ENCODE measurements around the gene TEP1. TPM values are rescaled to one million over a fixed set of nuclear protein-coding genes. Genes with fewer than 3 reads are reported as not detected.
A peak's percentile ranks its signal among the peaks of the same experiment; 100 is the strongest.

Gene TEP1
- total and polyA plus RNA-seq, 2 of the 13 experiments (the other 11 are each of a cell fraction or from before 2014, with no cell fraction given), result 11.0 to 12.8 TPM

DNA sequence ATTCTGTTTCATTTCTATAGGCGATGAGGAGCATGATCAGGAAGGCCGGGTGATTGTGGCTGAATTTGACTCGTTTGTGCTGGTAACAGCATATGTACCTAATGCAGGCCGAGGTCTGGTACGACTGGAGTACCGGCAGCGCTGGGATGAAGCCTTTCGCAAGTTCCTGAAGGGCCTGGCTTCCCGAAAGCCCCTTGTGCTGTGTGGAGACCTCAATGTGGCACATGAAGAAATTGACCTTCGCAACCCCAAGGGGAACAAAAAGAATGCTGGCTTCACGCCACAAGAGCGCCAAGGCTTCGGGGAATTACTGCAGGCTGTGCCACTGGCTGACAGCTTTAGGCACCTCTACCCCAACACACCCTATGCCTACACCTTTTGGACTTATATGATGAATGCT lies 43.7 kb upstream of the TEP1 start (continued):
- TF ChIP-seq PHF21A (CRISPR knock-in tag; IDR thresholded peaks at IDR 0.05) (0 out of 2 replicates have a peak, but pooled peaks have one; percentile 20), NRL (CRISPR knock-in tag; IDR thresholded peaks at IDR 0.05; ENCODE audit: borderline replicate concordance) (0 out of 2 replicates have a peak, but pooled peaks have one; percentile 36), POLR2AphosphoS2 (IDR thresholded peaks at IDR 0.05; ENCODE audit: low read depth, low read length) (no peak), RBM22 (optimal IDR thresholded peaks at IDR 0.05; ENCODE audit: low read length) (peak; percentile 29)
- TF ChIP-seq, protein P1, sequence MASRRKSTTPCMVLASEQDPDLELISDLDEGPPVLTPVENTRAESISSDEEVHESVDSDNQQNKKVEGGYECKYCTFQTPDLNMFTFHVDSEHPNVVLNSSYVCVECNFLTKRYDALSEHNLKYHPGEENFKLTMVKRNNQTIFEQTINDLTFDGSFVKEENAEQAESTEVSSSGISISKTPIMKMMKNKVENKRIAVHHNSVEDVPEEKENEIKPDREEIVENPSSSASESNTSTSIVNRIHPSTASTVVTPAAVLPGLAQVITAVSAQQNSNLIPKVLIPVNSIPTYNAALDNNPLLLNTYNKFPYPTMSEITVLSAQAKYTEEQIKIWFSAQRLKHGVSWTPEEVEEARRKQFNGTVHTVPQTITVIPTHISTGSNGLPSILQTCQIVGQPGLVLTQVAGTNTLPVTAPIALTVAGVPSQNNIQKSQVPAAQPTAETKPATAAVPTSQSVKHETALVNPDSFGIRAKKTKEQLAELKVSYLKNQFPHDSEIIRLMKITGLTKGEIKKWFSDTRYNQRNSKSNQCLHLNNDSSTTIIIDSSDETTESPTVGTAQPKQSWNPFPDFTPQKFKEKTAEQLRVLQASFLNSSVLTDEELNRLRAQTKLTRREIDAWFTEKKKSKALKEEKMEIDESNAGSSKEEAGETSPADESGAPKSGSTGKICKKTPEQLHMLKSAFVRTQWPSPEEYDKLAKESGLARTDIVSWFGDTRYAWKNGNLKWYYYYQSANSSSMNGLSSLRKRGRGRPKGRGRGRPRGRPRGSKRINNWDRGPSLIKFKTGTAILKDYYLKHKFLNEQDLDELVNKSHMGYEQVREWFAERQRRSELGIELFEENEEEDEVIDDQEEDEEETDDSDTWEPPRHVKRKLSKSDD (CRISPR knock-in tag; IDR thresholded peaks at IDR 0.05; ENCODE audit: low read depth), result 0 out of 2 replicates have a peak, but pooled peaks have one; percentile 9

DNA sequence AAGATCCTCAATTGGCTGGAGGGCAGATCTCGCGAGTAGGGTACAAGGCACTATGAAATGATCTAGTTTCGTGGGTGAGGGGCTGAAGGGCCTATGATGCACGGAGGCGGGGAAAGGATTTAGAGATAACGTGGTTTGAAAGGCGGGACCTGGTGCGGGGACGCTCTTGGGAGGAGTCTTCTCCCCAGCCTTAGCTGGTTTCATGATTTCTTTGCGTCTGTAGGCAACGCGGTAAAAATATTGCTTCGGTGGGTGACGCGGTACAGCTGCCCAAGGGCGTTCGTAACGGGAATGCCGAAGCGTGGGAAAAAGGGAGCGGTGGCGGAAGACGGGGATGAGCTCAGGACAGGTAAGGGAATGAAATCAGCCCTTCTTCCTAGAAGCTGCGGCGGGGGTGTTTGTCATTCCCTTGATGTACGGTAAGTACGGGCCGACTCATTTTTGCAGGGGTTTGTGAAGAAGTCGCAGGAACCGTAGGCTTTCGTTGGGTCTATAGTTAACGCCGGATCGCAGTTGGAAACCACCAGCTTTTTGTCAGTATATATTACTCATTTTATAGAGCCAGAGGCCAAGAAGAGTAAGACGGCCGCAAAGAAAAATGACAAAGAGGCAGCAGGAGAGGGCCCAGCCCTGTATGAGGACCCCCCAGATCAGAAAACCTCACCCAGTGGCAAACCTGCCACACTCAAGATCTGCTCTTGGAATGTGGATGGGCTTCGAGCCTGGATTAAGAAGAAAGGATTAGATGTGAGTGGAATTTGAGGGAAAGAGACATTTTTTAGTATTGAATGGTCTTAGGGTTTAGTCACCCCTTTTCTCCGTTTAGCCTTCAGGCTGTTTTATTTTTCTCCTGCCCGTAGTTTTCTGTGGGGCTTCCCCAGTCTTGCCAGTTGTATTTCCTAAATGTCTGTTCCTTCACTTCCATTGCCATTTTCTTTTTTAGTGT lies 42.3 kb upstream of the TEP1 start:
- intact Hi-C loops (cut with micrococcal nuclease; ENCODE audit: unreplicated experiment) (loop anchor here (1.0 to 2.0 kb wide), 2 partner anchors 123 to 158 kb away; partner anchors contain the start of gene CCNB1IP1), in situ Hi-C loops (cut with HindIII; ENCODE audit: extremely low pct_ligation_motif_present, low pct_unique_long_range_greater_than_20kb) (loop anchor here (5.0 to 25.0 kb wide), 3 partner anchors 38 to 157 kb away; partner anchors contain the start of genes CCNB1IP1 and PARP2)
- BruUV-seq (replicated peaks), result TSS peak; percentile 85
- Histone ChIP-seq H3K27me3 (ENCODE audit: control insufficient read depth in 1 of 2, insufficient read depth in 2 of 2, low read length in 2 of 2) (no peaks in the 10 kb centered on the region; a peak in 1 of 5 replicates), H3K79me2 (ENCODE audit: insufficient read depth, low read length) (peaks cover 44% of the 10 kb centered on the region), H3K36me3 (replicated peaks in 1 of 2; ENCODE audit: control insufficient read depth in 1 of 2, insufficient read depth in 2 of 2, low read length in 2 of 2) (peaks cover 18 to 48% of the 10 kb centered on the region in 2 experiments), H4K20me1 (ENCODE audit: insufficient read depth, low read length) (no peaks in the 10 kb centered on the region), H3K4me2 (ENCODE audit: low read depth, low read length) (peak overlapping the region; percentile 95), H3K4me3 (replicated peaks in 1 of 3; ENCODE audit: insufficient read depth in 1 of 3, low read depth in 2 of 3, low read length in 3 of 3) (peak overlapping the region; percentile 88 to 92 (median 89)), H3K27ac (ENCODE audit: extremely low read length, insufficient read depth, low read length) (peak overlapping the region; percentile 94), H3K9me3 (ENCODE audit: low read length) (no peaks in the 10 kb centered on the region), H3K9ac (ENCODE audit: insufficient read depth, low read depth, low read length) (peak overlapping the region; percentile 91), H3K4me1 (ENCODE audit: insufficient read depth, low read length) (peaks cover 44% of the 10 kb centered on the region), H2AFZ (ENCODE audit: low read length) (no peak overlapping the region)
- POLR2A ChIA-PET, result interaction anchor here (0.7 to 4.0 kb wide), 29 partner anchors 8 to 1000 kb away, joined by 3 to 59 read pairs (median 7); partner anchors contain the start of genes CHD8, PARP2, PNP and RNASE4
- 2% methylated on average over 39 of the region's 39 CpGs for WGBS (ENCODE audit: low lambda C conversion rate)
- CTCF ChIA-PET (ENCODE audit: low intra/inter-chr PET ratio, low total read pairs), result no interaction called here
- ATAC-seq, result peak; percentile 74
- FAIRE-seq, result no peak
- no peak for DNase-seq (ENCODE audit: low spot score)
- TF ChIP-seq, protein P2, sequence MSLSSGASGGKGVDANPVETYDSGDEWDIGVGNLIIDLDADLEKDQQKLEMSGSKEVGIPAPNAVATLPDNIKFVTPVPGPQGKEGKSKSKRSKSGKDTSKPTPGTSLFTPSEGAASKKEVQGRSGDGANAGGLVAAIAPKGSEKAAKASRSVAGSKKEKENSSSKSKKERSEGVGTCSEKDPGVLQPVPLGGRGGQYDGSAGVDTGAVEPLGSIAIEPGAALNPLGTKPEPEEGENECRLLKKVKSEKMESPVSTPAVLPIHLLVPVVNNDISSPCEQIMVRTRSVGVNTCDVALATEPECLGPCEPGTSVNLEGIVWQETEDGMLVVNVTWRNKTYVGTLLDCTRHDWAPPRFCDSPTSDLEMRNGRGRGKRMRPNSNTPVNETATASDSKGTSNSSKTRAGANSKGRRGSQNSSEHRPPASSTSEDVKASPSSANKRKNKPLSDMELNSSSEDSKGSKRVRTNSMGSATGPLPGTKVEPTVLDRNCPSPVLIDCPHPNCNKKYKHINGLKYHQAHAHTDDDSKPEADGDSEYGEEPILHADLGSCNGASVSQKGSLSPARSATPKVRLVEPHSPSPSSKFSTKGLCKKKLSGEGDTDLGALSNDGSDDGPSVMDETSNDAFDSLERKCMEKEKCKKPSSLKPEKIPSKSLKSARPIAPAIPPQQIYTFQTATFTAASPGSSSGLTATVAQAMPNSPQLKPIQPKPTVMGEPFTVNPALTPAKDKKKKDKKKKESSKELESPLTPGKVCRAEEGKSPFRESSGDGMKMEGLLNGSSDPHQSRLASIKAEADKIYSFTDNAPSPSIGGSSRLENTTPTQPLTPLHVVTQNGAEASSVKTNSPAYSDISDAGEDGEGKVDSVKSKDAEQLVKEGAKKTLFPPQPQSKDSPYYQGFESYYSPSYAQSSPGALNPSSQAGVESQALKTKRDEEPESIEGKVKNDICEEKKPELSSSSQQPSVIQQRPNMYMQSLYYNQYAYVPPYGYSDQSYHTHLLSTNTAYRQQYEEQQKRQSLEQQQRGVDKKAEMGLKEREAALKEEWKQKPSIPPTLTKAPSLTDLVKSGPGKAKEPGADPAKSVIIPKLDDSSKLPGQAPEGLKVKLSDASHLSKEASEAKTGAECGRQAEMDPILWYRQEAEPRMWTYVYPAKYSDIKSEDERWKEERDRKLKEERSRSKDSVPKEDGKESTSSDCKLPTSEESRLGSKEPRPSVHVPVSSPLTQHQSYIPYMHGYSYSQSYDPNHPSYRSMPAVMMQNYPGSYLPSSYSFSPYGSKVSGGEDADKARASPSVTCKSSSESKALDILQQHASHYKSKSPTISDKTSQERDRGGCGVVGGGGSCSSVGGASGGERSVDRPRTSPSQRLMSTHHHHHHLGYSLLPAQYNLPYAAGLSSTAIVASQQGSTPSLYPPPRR (CRISPR knock-in tag; IDR thresholded peaks at IDR 0.05; ENCODE audit: borderline replicate concordance), result no peak
- TF ChIP-seq ZNF101 (CRISPR knock-in tag; IDR thresholded peaks at IDR 0.05; ENCODE audit: borderline replicate concordance, low read depth), result no peak
- TF ChIP-seq DRAP1 (CRISPR knock-in tag; IDR thresholded peaks at IDR 0.05), result no peak
- TF ChIP-seq CREBL2 (CRISPR knock-in tag; IDR thresholded peaks at IDR 0.05; ENCODE audit: borderline replicate concordance), result no peak
- TF ChIP-seq ZNF33A (CRISPR knock-in tag; IDR thresholded peaks at IDR 0.05; ENCODE audit: borderline replicate concordance), result no peak
- TF ChIP-seq ZNF143 (CRISPR knock-in tag; IDR thresholded peaks at IDR 0.05), result no peak
